Measurements from ENCODE around the gene B9D1. TPM values are rescaled to one million over a fixed set of nuclear protein-coding genes. Genes with fewer than 3 reads are reported as not detected.

Gene B9D1
- total and polyA plus RNA-seq, 4 donors, result 23.5 to 47.9 (median 26.0) TPM

GRCh38 chr17:19329839-19330238 lies 32.7 kb downstream of the B9D1 start:
- H3K9me3 ChIP-seq (ENCODE audit: control insufficient read depth in 4 of 4, insufficient read depth in 3 of 4, low read length in 3 of 4), result no peaks in the 10 kb centered on the region
- 98 to 100% methylated on average over 2 of the region's 2 CpGs for WGBS, 2 donors
- H3K4me1 ChIP-seq (ENCODE audit: control insufficient read depth in 5 of 5, insufficient read depth in 5 of 5, low read length in 5 of 5), result peaks cover 0 to 6% (median 0%) of the 10 kb centered on the region in 5 donors
- H3K27ac ChIP-seq (ENCODE audit: low read depth in 1 of 2, low read length in 1 of 2), result no peak overlapping the region
- H3K4me3 ChIP-seq, result no peak overlapping the region
- no peak for DNase-seq
- H3K36me3 ChIP-seq (ENCODE audit: control insufficient read depth in 4 of 4, insufficient read depth in 4 of 4, low read length in 4 of 4), result peaks cover 9 to 30% (median 19%) of the 10 kb centered on the region in 4 donors
- ATAC-seq (ENCODE audit: insufficient read depth, low FRiP score), result no peak
- no peak overlapping the region for H3K9ac ChIP-seq (ENCODE audit: insufficient read depth in 1 of 2, low read length in 2 of 2)
- no peaks in the 10 kb centered on the region for H3K27me3 ChIP-seq (ENCODE audit: control insufficient read depth in 3 of 3, insufficient read depth in 3 of 3, low read length in 2 of 3)
- no peak for TF ChIP-seq CTCF (IDR thresholded peaks at IDR 0.05; ENCODE audit: control extremely low read depth, extremely low read depth)

- H3K4me1 ChIP-seq (ENCODE audit: control insufficient read depth in 5 of 5, insufficient read depth in 5 of 5, low read length in 5 of 5), result peaks cover 0 to 6% (median 0%) of the 10 kb centered on the region in 5 donors
- 92 to 99% methylated on average over 2 of the region's 2 CpGs for WGBS, 2 donors
- peaks cover 9 to 28% (median 19%) of the 10 kb centered on the region in 4 donors for H3K36me3 ChIP-seq (ENCODE audit: control insufficient read depth in 4 of 4, insufficient read depth in 4 of 4, low read length in 4 of 4)
- TF ChIP-seq CTCF (IDR thresholded peaks at IDR 0.05; ENCODE audit: control extremely low read depth, extremely low read depth), result no peak
- H3K27me3 ChIP-seq (ENCODE audit: control insufficient read depth in 3 of 3, insufficient read depth in 3 of 3, low read length in 2 of 3), result no peaks in the 10 kb centered on the region
- ATAC-seq (ENCODE audit: insufficient read depth, low FRiP score) (no peak), DNase-seq (no peak)
- H3K9ac ChIP-seq (ENCODE audit: insufficient read depth in 1 of 2, low read length in 2 of 2), result no peak overlapping the region
- no peaks in the 10 kb centered on the region for H3K9me3 ChIP-seq (ENCODE audit: control insufficient read depth in 4 of 4, insufficient read depth in 3 of 4, low read length in 3 of 4)
- H3K4me3 ChIP-seq, result no peak overlapping the region
- H3K27ac ChIP-seq (ENCODE audit: low read depth in 1 of 2, low read length in 1 of 2), result no peak overlapping the region
These were observed 33.4 kb downstream of the B9D1 start for GRCh38 chr17:19329136-19329535.

- DNase-seq, result no peak
- WGBS, 2 donors, result 95 to 96% methylated on average over 10 of the region's 10 CpGs
These were observed 34.0 kb downstream of the B9D1 start for GRCh38 chr17:19328441-19329061.

More at GRCh38 chr17:19328441-19329061, 34.0 kb downstream of the B9D1 start:
- no peaks in the 10 kb centered on the region for H3K27me3 ChIP-seq (ENCODE audit: control insufficient read depth in 3 of 3, insufficient read depth in 3 of 3, low read length in 2 of 3)
- H3K4me1 ChIP-seq (ENCODE audit: control insufficient read depth in 5 of 5, insufficient read depth in 5 of 5, low read length in 5 of 5), result peaks cover 0 to 6% (median 0%) of the 10 kb centered on the region in 5 donors
- H3K4me3 ChIP-seq, result no peak overlapping the region
- ATAC-seq (ENCODE audit: insufficient read depth, low FRiP score), result no peak
- no peak overlapping the region for H3K27ac ChIP-seq (ENCODE audit: low read depth in 1 of 2, low read length in 1 of 2)
- peaks cover 9 to 25% (median 16%) of the 10 kb centered on the region in 4 donors for H3K36me3 ChIP-seq (ENCODE audit: control insufficient read depth in 4 of 4, insufficient read depth in 4 of 4, low read length in 4 of 4)
- no peaks in the 10 kb centered on the region for H3K9me3 ChIP-seq (ENCODE audit: control insufficient read depth in 4 of 4, insufficient read depth in 3 of 4, low read length in 3 of 4)
- no peak overlapping the region for H3K9ac ChIP-seq (ENCODE audit: insufficient read depth in 1 of 2, low read length in 2 of 2)
- TF ChIP-seq CTCF (IDR thresholded peaks at IDR 0.05; ENCODE audit: control extremely low read depth, extremely low read depth), result no peak
